Endothelial cell (in vitro differentiated cells): ENCODE measurements around the gene COPS4. TPM values are rescaled to one million over a fixed set of nuclear protein-coding genes. Genes with fewer than 3 reads are reported as not detected.
"Not testable (repeated sequence)": the region's sequence is repeated elsewhere in the genome, so short reads cannot be mapped to it uniquely, and the experiment has no call there.

Experiments used
- DNase-seq: peaks from one replicate; pipeline ENCODE4 v3.0.0; 2021; ENCODE audit warnings: low spot score
- H3K27ac Mint-ChIP-seq: one replicate; pipeline ENCODE4 v1.8.0; 2021; ENCODE audit warnings: mixed read lengths, inconsistent platforms; ENCODE audit not compliant: unreplicated experiment
- H3K27me3 Mint-ChIP-seq: one replicate; pipeline ENCODE4 v1.8.0; 2021; ENCODE audit warnings: mild to moderate bottlenecking, moderate library complexity, mixed read lengths, inconsistent platforms; ENCODE audit not compliant: unreplicated experiment
- H3K36me3 Mint-ChIP-seq: one replicate; pipeline ENCODE4 v1.8.0; 2021; ENCODE audit warnings: mild to moderate bottlenecking, low read depth, mixed read lengths, inconsistent platforms; ENCODE audit not compliant: unreplicated experiment
- H3K4me1 Mint-ChIP-seq: one replicate; pipeline ENCODE4 v1.8.0; 2021; ENCODE audit warnings: mild to moderate bottlenecking, mixed read lengths, inconsistent platforms; ENCODE audit not compliant: unreplicated experiment
- H3K4me3 Mint-ChIP-seq: one replicate; pipeline ENCODE4 v1.8.0; 2021; ENCODE audit warnings: mild to moderate bottlenecking, mixed read lengths, inconsistent platforms; ENCODE audit not compliant: unreplicated experiment
- H3K9me3 Mint-ChIP-seq: one replicate; pipeline ENCODE4 v1.8.0; 2021; ENCODE audit warnings: mixed read lengths, inconsistent platforms; ENCODE audit not compliant: unreplicated experiment
- long read RNA-seq: library from polyadenylated mRNA; unstranded; transcript quantifications from one replicate; pipeline ENCODE4 v2.0.0, GENCODE V29; 2020; ENCODE audit not compliant: unreplicated experiment
- total RNA-seq: library from RNA; stranded (reverse); fragmentation: NEBNext Ultra II Directional; extraction: Animal tissue kit (Norgen Biotek cat#: 25700); gene quantifications from one replicate; pipeline ENCODE4 v1.2.1, GENCODE V29; 2021; ENCODE audit not compliant: unreplicated experiment
- TF ChIP-seq, protein P1 (sequence below): fragments of 200-600 bp; sonication (generic); IDR thresholded peaks from one replicate; pipeline ENCODE4 v1.5.0; 2021; ENCODE audit warnings: antibody characterized with exemption; ENCODE audit not compliant: unreplicated experiment

Gene COPS4
- total RNA-seq = 32.2 TPM
- long read RNA-seq, transcript COPS4-201 (10 exons, 1,744 nt) = major isoform, 45 of 48 reads
- long read RNA-seq, partial matches to known transcripts = 1 of 48 reads
- long read RNA-seq, other reads (novel, unspliced or antisense) = 1 of 48 reads

DNA sequence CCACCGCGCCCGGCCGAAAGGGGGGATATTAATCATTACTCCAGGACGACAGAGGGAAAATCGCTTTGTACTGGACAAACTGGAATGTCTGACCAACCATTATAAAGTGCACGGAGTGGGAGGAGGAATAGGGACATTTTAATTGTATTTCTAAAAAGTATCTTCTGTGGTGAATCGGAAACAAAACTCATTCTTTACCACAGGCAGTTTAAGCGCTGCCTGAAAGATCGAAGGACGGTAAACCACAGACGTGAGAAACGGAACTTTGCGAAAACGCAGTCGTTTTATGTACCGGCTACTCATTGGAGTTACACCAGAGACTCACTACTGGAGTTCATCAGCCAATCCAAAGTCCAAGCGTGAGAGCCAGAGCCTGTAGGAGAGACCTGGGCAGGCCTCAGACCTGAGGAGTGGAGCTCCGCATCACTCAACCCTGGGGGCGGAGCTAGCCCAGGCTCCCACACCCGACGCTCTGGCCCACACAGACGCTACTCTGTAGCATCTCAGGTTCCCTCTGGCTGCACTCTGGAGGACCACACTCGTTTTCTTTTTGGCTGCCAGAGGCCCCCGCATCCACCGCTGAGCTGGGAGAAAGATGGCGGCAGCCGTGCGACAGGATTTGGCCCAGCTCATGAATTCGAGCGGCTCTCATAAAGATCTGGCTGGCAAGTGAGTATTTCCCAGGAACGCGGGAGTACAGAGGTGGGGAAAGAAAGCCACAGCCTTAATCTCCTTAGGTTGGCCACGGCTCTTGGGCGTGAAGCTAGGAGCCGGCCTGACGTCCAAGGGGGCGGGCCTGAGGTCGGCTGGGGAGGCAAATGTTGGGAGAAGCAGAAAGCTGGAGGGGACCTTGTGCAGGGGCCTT lies at the start of gene COPS4:
COPS4 (plus strand) TSS at position 554 of the 865 bp plus-strand sequence; CDS start at position 596, 42 bp downstream.
- no peaks in the 10 kb centered on the region for H3K9me3 Mint-ChIP-seq
- H3K27ac Mint-ChIP-seq = peak within 1 kb of the TSS; percentile 97
- peak; percentile 89 for DNase-seq
- TF ChIP-seq, protein P1, sequence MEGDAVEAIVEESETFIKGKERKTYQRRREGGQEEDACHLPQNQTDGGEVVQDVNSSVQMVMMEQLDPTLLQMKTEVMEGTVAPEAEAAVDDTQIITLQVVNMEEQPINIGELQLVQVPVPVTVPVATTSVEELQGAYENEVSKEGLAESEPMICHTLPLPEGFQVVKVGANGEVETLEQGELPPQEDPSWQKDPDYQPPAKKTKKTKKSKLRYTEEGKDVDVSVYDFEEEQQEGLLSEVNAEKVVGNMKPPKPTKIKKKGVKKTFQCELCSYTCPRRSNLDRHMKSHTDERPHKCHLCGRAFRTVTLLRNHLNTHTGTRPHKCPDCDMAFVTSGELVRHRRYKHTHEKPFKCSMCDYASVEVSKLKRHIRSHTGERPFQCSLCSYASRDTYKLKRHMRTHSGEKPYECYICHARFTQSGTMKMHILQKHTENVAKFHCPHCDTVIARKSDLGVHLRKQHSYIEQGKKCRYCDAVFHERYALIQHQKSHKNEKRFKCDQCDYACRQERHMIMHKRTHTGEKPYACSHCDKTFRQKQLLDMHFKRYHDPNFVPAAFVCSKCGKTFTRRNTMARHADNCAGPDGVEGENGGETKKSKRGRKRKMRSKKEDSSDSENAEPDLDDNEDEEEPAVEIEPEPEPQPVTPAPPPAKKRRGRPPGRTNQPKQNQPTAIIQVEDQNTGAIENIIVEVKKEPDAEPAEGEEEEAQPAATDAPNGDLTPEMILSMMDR = peak; percentile 8
- H3K4me3 Mint-ChIP-seq = peak within 1 kb of the TSS; percentile 95
- no peaks in the 10 kb centered on the region for H3K36me3 Mint-ChIP-seq
- H3K27me3 Mint-ChIP-seq = peaks cover 2% of the 10 kb centered on the region
- peaks cover 11% of the 10 kb centered on the region for H3K4me1 Mint-ChIP-seq

DNA sequence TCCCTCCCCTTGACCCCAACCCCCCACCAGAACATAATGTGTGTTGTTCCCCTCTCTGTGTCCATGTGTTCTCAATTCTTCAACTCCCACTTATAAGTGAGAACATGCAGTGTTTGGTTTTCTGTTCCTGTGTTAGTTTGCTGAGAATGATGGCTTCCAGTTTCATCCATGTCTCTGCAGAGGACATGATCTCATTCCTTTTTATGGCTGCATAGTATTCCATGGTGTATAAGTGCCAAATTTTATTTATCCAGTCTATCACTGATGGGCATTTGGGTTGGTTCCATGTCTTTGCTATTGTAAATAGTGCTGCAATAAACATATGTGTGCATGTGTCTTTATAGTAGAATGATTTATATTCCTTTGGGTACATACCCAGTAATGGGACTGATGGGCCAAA lies 47.5 kb upstream of the COPS4 start:
- H3K9me3 Mint-ChIP-seq, H3K27me3 Mint-ChIP-seq, H3K27ac Mint-ChIP-seq, H3K4me3 Mint-ChIP-seq, H3K36me3 Mint-ChIP-seq, DNase-seq, H3K4me1 Mint-ChIP-seq: not testable (repeated sequence)

DNA sequence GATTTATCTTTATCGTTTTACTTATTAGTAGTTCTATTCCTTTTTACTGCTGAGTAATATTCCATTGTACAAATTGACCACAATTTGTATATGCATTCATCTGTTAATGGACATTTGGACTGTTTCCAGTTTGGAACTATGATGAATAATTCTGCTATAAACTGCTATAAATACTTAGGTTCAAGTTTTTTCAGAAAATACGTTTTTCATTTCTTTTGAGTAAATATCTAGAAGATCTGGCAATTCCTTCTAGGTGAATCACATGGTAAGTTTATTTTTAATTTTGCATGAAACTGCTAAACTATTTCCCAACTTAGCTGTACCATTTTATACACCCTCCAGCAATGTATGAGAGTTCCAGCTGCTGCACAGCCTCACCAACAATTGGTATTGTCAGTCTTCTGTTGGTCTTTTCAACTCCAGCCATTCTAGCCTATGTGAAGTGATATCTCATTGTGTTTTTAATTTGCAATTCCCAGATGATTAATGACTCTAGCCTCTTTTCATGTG lies 46.6 kb upstream of the COPS4 start:
- no peak overlapping the region for H3K27ac Mint-ChIP-seq
- no peaks in the 10 kb centered on the region for H3K4me1 Mint-ChIP-seq
- H3K4me3 Mint-ChIP-seq = no peak overlapping the region
- H3K27me3 Mint-ChIP-seq = no peaks in the 10 kb centered on the region
- TF ChIP-seq, protein P1 = no peak
- H3K36me3 Mint-ChIP-seq = peaks cover 4% of the 10 kb centered on the region
- no peaks in the 10 kb centered on the region for H3K9me3 Mint-ChIP-seq
- no peak for DNase-seq

DNA sequence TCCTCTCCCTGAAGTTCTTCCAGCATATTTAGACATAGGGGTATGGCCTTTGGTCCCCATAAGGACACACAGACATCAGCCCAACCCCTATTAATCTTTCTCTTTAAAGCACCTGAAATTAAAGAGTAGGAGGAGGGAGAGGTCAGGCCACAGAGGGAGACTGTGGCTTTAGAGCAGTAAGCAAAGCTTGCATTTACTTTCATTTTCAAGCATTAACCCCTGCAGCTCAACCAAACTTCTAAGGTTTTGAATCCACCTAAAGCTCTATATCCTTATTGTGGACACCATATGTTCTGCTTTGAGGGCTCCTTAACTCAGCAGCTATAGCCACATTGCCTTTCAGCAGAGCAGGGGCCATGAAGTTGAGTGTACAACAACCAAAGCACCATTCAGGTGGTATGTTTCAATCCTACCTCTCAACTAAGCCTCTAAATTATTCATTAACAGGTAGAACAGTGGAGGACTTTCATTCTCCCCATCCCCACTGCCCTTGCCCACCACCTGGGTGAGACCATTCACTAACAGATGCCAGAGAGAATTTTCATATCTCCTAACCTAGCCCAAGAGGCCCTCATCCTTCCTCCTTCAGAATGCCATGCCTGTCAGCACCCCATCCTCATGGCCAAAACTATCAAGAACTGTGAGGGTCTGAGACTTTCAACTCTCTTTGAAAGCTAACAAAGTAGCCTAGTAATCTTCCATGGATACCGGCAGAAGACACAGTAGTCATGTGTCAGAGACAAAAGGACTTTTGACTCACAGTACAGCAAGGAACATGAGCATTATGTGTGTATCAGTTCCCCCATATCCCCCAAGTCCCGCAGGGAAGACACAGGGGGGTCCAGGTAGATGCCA lies 45.2 kb upstream of the COPS4 start:
- no peaks in the 10 kb centered on the region for H3K27me3 Mint-ChIP-seq
- TF ChIP-seq, protein P1 = no peak
- H3K4me1 Mint-ChIP-seq = no peaks in the 10 kb centered on the region
- DNase-seq = no peak
- peaks cover 4% of the 10 kb centered on the region for H3K36me3 Mint-ChIP-seq
- H3K4me3 Mint-ChIP-seq = no peak overlapping the region
- no peaks in the 10 kb centered on the region for H3K9me3 Mint-ChIP-seq
- no peak overlapping the region for H3K27ac Mint-ChIP-seq

DNA sequence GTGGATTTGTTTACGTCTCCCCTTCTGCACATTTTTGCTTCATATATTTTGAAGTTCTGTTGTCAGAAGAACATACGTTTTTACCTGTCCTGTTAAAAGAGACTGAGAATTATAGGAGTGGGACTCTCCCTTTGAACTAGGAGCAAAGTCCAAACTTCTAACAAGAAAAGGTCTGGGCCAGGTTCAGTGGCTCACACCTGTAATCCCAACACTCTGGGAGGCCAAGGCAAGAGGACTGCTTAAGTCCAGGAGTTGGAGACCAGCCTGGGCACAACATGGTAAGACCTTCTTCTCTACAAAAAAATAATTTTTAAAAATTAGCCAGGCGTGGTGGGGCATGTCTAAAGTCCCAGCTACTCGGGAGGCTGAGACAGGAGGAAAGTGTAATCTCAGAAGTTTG lies 40.1 kb upstream of the COPS4 start:
- H3K4me1 Mint-ChIP-seq = peaks cover 2% of the 10 kb centered on the region
- H3K4me3 Mint-ChIP-seq = no peak overlapping the region
- DNase-seq = no peak
- no peaks in the 10 kb centered on the region for H3K36me3 Mint-ChIP-seq
- H3K27me3 Mint-ChIP-seq = no peaks in the 10 kb centered on the region
- H3K9me3 Mint-ChIP-seq = no peaks in the 10 kb centered on the region
- TF ChIP-seq, protein P1 = no peak
- H3K27ac Mint-ChIP-seq = no peak overlapping the region
